Cardiac fibroblast (primary cell): ENCODE measurements around the gene COL1A1.

Source experiments
- DNase-seq, 2 donors: peaks; one replicate each; pipeline versions ENCODE4 v3.0.0 to v3.0.0-alpha.2; 2010; ENCODE audit warnings: low read depth in 2 of 2
- H3K4me3 ChIP-seq, 2 donors: replicated peaks in 1 of 2; 1 replicate in 1 of 2; 2 replicates in 1 of 2; pipeline ENCODE4 v1.5.1; 2011; ENCODE audit warnings: low read depth in 2 of 2, low read length in 2 of 2, mild to moderate bottlenecking in 2 of 2, moderate library complexity in 1 of 2
- TF ChIP-seq, protein P1 (sequence below): IDR thresholded peaks from one replicate; pipeline ENCODE4 v1.5.1; 2011; ENCODE audit warnings: low read depth, mild to moderate bottlenecking, low read length, inconsistent platforms

The COL1A1 gene

DNA sequence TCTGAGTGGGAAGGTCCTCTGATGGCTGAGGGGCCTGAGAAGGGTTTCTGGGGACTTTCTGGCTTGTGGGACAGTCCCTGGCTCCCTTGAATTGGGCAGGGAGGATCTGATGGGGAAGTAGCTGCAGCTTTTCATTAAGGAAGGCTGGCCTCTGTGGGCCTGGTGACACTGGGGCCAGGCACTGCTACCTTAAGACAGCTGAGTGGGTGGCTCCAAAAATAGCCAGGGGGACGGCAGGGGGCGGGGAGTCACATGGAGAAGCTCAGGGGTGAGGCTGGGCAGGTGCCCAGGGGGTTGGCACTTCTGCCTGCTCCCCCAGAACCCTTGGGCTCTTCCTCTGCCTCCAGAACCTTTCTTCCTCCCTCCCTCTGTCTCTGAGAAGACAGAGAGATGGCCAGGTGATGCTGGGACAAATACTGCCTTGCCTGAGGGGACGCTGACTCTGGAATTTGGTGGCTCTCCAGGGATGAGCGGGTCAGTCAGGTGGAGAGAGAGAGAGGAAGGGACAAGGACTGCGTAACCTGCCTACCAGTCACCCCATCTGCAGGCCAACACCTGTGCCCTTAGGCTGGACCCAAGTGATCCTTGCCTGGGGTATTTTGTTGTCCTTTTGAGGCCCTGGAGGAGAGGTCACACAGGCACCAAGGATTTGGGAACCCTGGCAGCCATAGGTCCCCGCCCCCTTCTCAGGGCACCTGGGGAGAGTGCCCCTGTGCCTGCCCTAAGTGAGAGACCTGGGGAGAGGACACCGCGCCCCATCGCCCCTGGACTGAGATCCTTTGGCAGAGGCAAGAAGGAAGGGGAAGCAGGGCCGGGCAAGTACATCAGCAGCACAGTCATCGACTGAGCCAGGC lies 37.4 kb downstream of the COL1A1 start:
- TF ChIP-seq, protein P1, sequence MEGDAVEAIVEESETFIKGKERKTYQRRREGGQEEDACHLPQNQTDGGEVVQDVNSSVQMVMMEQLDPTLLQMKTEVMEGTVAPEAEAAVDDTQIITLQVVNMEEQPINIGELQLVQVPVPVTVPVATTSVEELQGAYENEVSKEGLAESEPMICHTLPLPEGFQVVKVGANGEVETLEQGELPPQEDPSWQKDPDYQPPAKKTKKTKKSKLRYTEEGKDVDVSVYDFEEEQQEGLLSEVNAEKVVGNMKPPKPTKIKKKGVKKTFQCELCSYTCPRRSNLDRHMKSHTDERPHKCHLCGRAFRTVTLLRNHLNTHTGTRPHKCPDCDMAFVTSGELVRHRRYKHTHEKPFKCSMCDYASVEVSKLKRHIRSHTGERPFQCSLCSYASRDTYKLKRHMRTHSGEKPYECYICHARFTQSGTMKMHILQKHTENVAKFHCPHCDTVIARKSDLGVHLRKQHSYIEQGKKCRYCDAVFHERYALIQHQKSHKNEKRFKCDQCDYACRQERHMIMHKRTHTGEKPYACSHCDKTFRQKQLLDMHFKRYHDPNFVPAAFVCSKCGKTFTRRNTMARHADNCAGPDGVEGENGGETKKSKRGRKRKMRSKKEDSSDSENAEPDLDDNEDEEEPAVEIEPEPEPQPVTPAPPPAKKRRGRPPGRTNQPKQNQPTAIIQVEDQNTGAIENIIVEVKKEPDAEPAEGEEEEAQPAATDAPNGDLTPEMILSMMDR = no peak
- no peak overlapping the region for H3K4me3 ChIP-seq
- DNase-seq = no peak

DNA sequence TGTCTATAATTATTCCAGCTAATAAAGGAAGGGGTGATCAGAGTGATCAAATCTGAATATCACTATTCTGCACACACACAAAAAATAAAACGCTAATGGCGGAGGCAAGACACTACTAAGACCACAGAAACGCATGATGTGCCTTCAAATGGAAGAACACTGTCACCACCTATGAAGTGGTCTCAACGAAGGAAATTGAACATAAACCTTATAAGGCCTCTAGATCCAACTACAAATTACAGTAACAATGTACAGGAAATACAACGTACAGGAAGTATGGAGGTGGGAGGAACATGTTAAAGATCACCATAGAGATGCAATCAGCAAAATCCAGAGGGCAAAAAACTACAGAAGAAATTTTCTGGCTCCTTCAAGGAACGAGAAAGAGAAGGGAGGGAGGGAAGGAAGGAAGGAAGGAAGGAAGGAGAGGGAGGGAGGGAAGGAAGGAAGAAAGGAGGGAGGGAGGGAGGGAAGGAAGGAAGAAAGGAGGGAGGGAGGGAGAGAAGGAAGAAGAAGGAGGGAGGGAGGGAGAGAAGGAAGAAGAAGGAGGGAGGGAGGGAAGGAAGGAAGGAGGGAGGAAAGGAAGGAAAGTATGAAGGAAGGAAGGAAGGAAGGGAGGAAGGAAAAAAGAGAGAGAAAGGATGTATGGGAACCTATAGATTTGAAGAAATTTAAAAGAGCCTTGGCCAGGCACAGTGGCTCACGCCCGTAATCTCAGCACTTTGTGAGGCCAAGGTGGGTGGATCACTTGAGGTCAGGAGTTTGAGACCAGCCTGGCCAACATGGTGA lies 38.8 kb downstream of the COL1A1 start:
- TF ChIP-seq, protein P1 = no peak
- no peak for DNase-seq
- H3K4me3 ChIP-seq = no peak overlapping the region

GRCh38 chr17:50161911-50162288 lies 39.5 kb downstream of the COL1A1 start:
- no peak for DNase-seq
- TF ChIP-seq, protein P1 = no peak
- H3K4me3 ChIP-seq = no peak overlapping the region

DNA sequence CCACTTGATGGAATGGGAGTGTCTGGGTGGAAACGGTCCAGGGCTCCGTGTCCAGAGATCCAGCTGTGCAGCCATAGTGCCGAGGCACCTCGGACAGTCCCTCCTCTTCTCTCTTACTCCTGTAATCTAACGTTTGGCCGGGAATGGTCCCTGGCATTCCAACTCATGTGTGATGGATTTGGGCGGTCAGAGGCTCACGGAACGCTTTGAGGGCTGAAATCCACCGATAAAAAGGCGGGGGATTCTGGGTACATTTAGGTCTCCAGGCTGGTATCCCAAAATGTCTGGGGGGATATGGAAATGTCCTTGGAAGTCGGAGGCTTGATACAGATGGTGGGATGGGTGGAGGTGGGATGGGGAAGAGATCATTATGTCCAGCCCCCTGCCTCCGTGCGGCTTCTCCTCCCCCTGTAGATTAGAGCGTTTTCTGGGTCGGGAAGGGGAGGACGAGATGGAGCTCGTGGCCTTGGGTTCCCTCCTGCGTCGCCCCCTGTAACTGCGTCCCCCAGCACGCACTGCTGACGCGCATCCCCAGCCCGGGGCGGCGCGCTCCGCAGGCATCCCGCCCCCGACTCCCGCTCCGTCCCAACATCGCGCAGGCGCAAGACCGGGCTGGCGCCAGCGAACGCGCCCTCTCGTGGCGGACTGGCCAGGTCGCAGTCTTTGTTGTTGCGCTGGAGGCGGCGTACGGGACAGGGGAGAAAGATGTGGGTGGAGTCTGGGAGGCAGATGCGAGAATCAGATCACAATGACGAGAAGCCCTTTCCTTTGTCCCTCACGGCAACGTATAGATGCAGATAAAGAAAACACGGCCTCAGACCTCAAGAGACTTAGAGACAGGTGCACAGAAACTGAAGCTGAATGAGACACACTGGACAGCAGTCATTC lies 40.2 kb downstream of the COL1A1 start:
- peak overlapping the region; percentile 56 to 72 for H3K4me3 ChIP-seq
- TF ChIP-seq, protein P1 = peak; percentile 88
- peak; percentile 89 to 93 for DNase-seq

- no peak for DNase-seq
- TF ChIP-seq, protein P1 = no peak
Observed at GRCh38 chr17:50157891-50158290, 43.5 kb downstream of the COL1A1 start.

DNA sequence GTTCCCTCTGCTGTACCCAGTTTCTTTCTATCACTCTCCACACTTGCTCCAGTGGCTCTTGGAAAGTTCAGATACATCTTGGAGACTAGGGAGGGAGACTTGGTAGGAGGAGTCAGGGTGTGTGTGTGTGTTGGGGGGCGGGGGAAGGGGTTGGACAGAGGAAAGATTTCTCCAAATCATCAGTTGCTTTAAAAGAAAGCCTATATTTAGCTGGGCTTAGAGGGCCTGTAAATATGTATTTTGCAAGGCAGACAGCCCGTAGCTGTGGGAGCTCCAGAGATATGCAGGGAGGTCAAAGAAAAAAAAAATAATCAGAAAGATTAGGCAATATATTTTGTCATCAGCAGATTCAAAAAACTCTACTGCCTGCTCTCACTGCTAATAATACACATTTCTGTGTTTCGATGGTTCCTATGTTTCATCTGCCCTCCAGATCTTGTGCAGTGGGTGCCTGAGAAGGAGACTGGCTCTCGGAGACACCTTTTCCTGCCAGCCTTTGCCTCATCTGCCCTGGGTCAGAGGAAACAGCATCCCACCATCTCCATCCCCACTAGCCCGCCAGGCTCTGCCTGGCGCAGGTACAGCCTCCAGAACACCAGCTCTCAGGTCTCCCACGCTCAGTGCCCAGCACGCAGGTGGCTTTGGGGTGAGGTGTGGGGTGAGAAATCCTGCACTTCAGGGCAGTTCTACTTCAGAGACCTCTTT lies 46.2 kb downstream of the COL1A1 start:
- TF ChIP-seq, protein P1 = no peak
- peak; percentile 49 to 87 for DNase-seq
- no peak overlapping the region for H3K4me3 ChIP-seq

More at GRCh38 chr17:50157891-50158290, 43.5 kb downstream of the COL1A1 start:
- H3K4me3 ChIP-seq = no peak overlapping the region
